HEK293 (cell line): ENCODE results near the gene TRPM7.

Source experiments
- CTCF ChIA-PET: fragments of 350-600 bp; formaldehyde crosslinking; extraction: SDS; loops from one replicate; lab custom pipeline; 2021; ENCODE audit warnings: antibody characterized with exemption; lab: Yijun Ruan, JAX
- POLR2A ChIA-PET: fragments of 300-600 bp; formaldehyde crosslinking; extraction: SDS; loops from one replicate; lab custom pipeline; 2020; ENCODE audit warnings: antibody characterized with exemption, inconsistent platforms; lab: Yijun Ruan, JAX
- H3K27ac ChIP-seq: fragments of 200-500 bp; sonication (Bioruptor generic); 2 replicates; pipeline ENCODE4 v1.5.1; 2014; ENCODE audit warnings: low read depth, low read length, control low read depth, inconsistent platforms; ENCODE audit errors: extremely low read depth
- H3K36me3 ChIP-seq, 2 experiments: fragments of 200-500 bp in 1 of 2; sonication (Bioruptor generic) in 1 of 2; 1 replicate in 1 of 2; 2 replicates in 1 of 2; pipeline ENCODE4 v1.5.1; 2014 to 2017; ENCODE audit warnings: inconsistent platforms in 2 of 2, low read length in 2 of 2; ENCODE audit not compliant: control insufficient read depth in 2 of 2, insufficient read depth in 1 of 2
- H3K4me1 ChIP-seq: fragments of 200-500 bp; sonication (Bioruptor generic); 2 replicates; pipeline ENCODE4 v1.5.1; 2014; ENCODE audit warnings: mild to moderate bottlenecking, low read length, inconsistent platforms; ENCODE audit not compliant: control insufficient read depth, insufficient read depth
- H3K4me3 ChIP-seq: 2 replicates; pipeline ENCODE4 v1.5.1; 2011; ENCODE audit warnings: low read depth, mild to moderate bottlenecking, control low read depth, low read length, moderate library complexity
- H3K9me3 ChIP-seq: fragments of 200-500 bp; sonication (Bioruptor generic); 2 replicates; pipeline ENCODE4 v1.5.1; 2014; ENCODE audit warnings: low read depth, low read length, inconsistent platforms; ENCODE audit not compliant: control insufficient read depth, insufficient read depth
- HOXA7 ChIP-seq: sonication (generic); formaldehyde crosslinking; IDR thresholded peaks from 2 replicates; pipeline ENCODE4 v1.8.1; 2022; ENCODE audit warnings: missing genetic modification reagents, borderline replicate concordance
- KLF8 ChIP-seq: fragments of 450-650 bp; formaldehyde crosslinking; IDR thresholded peaks from 2 replicates; pipeline ENCODE4 v1.5.1; 2016; ENCODE audit warnings: missing biosample characterization, missing genetic modification characterization
- MYNN ChIP-seq: fragments of 450-650 bp; formaldehyde crosslinking; IDR thresholded peaks from 2 replicates; pipeline ENCODE4 v1.5.1; 2016; ENCODE audit warnings: missing biosample characterization, missing genetic modification characterization, borderline replicate concordance
- YY1 ChIP-seq: fragments of 450-650 bp; formaldehyde crosslinking; IDR thresholded peaks from 2 replicates; pipeline ENCODE4 v1.5.1; 2018; ENCODE audit warnings: missing biosample characterization, missing genetic modification characterization
- ZBTB1 ChIP-seq: fragments of 450-650 bp; formaldehyde crosslinking; IDR thresholded peaks from 2 replicates; pipeline ENCODE4 v1.5.1; 2016; ENCODE audit warnings: missing biosample characterization, missing genetic modification characterization
- ZBTB17 ChIP-seq: fragments of 450-650 bp; formaldehyde crosslinking; IDR thresholded peaks from 2 replicates; pipeline ENCODE4 v1.5.1; 2016; ENCODE audit warnings: missing biosample characterization, missing genetic modification characterization
- ZBTB49 ChIP-seq: fragments of 450-650 bp; formaldehyde crosslinking; IDR thresholded peaks from 2 replicates; pipeline ENCODE4 v1.5.1; 2016; ENCODE audit warnings: missing biosample characterization, missing genetic modification characterization, low read depth
- ZEB2 ChIP-seq: fragments of 450-650 bp; formaldehyde crosslinking; IDR thresholded peaks from 2 replicates; pipeline ENCODE4 v1.5.1; 2016; ENCODE audit warnings: missing biosample characterization, missing genetic modification characterization
- ZNF112 ChIP-seq: fragments of 450-650 bp; formaldehyde crosslinking; IDR thresholded peaks from 2 replicates; pipeline ENCODE4 v1.5.0; 2017; ENCODE audit warnings: missing biosample characterization, missing genetic modification characterization
- ZNF157 ChIP-seq: fragments of 450-650 bp; formaldehyde crosslinking; IDR thresholded peaks from 2 replicates; pipeline ENCODE4 v1.5.1; 2016; ENCODE audit warnings: missing biosample characterization, missing genetic modification characterization
- ZNF169 ChIP-seq: fragments of 450-650 bp; formaldehyde crosslinking; IDR thresholded peaks from 2 replicates; pipeline ENCODE4 v1.5.1; 2016; ENCODE audit warnings: missing biosample characterization, missing genetic modification characterization
- ZNF202 ChIP-seq: fragments of 450-650 bp; formaldehyde crosslinking; IDR thresholded peaks from 2 replicates; pipeline ENCODE4 v1.5.1; 2016; ENCODE audit warnings: missing biosample characterization, missing genetic modification characterization, borderline replicate concordance
- ZNF292 ChIP-seq: fragments of 450-650 bp; formaldehyde crosslinking; IDR thresholded peaks from 2 replicates; pipeline ENCODE4 v1.5.1; 2016; ENCODE audit warnings: low read depth, missing biosample characterization, missing genetic modification characterization, borderline replicate concordance
- ZNF302 ChIP-seq: fragments of 450-650 bp; formaldehyde crosslinking; IDR thresholded peaks from 2 replicates; pipeline ENCODE4 v1.5.1; 2016; ENCODE audit warnings: missing biosample characterization, missing genetic modification characterization, low read depth
- ZNF341 ChIP-seq: fragments of 450-650 bp; formaldehyde crosslinking; IDR thresholded peaks from 2 replicates; pipeline ENCODE4; 2016; ENCODE audit warnings: low read depth, missing biosample characterization, missing genetic modification characterization
- ZNF350 ChIP-seq: fragments of 450-650 bp; formaldehyde crosslinking; IDR thresholded peaks from 2 replicates; pipeline ENCODE4 v1.5.0; 2017; ENCODE audit warnings: missing biosample characterization, mild to moderate bottlenecking, missing genetic modification characterization
- ZNF394 ChIP-seq: fragments of 450-650 bp; formaldehyde crosslinking; IDR thresholded peaks from 2 replicates; pipeline ENCODE4 v1.5.1; 2016; ENCODE audit warnings: missing biosample characterization, missing genetic modification characterization, mild to moderate bottlenecking, moderate library complexity, borderline replicate concordance
- ZNF404 ChIP-seq: fragments of 450-650 bp; formaldehyde crosslinking; IDR thresholded peaks from 2 replicates; pipeline ENCODE4 v1.5.1; 2017; ENCODE audit warnings: missing biosample characterization, missing genetic modification characterization
- ZNF426 ChIP-seq: fragments of 450-650 bp; formaldehyde crosslinking; IDR thresholded peaks from 2 replicates; pipeline ENCODE4 v1.5.1; 2017; ENCODE audit warnings: missing biosample characterization, missing genetic modification characterization, mild to moderate bottlenecking, inconsistent platforms, moderate library complexity
- ZNF488 ChIP-seq: fragments of 450-650 bp; formaldehyde crosslinking; IDR thresholded peaks from 2 replicates; pipeline ENCODE4 v1.5.1; 2016; ENCODE audit warnings: missing biosample characterization, missing genetic modification characterization
- ZNF510 ChIP-seq: fragments of 450-650 bp; formaldehyde crosslinking; IDR thresholded peaks from 2 replicates; pipeline ENCODE4 v1.5.1; 2018; ENCODE audit warnings: mild to moderate bottlenecking, missing genetic modification characterization, missing biosample characterization; ENCODE audit not compliant: insufficient replicate concordance
- ZNF518A ChIP-seq: fragments of 450-650 bp; formaldehyde crosslinking; conservative IDR thresholded peaks from 2 replicates; pipeline ENCODE4 v1.5.1; 2016; ENCODE audit warnings: low read depth, missing biosample characterization, missing genetic modification characterization
- ZNF521 ChIP-seq: fragments of 450-650 bp; formaldehyde crosslinking; IDR thresholded peaks from 2 replicates; pipeline ENCODE4 v1.5.1; 2017; ENCODE audit warnings: missing biosample characterization, mild to moderate bottlenecking, missing genetic modification characterization
- ZNF701 ChIP-seq: fragments of 450-650 bp; formaldehyde crosslinking; IDR thresholded peaks from 2 replicates; pipeline ENCODE4 v1.5.1; 2016; ENCODE audit warnings: missing biosample characterization, missing genetic modification characterization
- ZNF76 ChIP-seq: fragments of 450-650 bp; formaldehyde crosslinking; IDR thresholded peaks from 2 replicates; pipeline ENCODE4; 2016; ENCODE audit warnings: low read depth, missing biosample characterization, missing genetic modification characterization, borderline replicate concordance
- ZNF785 ChIP-seq: fragments of 450-650 bp; formaldehyde crosslinking; IDR thresholded peaks from 2 replicates; pipeline ENCODE4 v1.5.1; 2016; ENCODE audit warnings: missing biosample characterization, missing genetic modification characterization
- ZNF843 ChIP-seq: fragments of 450-650 bp; formaldehyde crosslinking; IDR thresholded peaks from 2 replicates; pipeline ENCODE4 v1.5.1; 2016; ENCODE audit warnings: missing biosample characterization, missing genetic modification characterization
- TF ChIP-seq, protein P1 (sequence below): fragments of 450-650 bp; formaldehyde crosslinking; IDR thresholded peaks from 2 replicates; pipeline ENCODE4 v1.5.0; 2017; ENCODE audit warnings: missing biosample characterization, missing genetic modification characterization, borderline replicate concordance

The TRPM7 gene

DNA sequence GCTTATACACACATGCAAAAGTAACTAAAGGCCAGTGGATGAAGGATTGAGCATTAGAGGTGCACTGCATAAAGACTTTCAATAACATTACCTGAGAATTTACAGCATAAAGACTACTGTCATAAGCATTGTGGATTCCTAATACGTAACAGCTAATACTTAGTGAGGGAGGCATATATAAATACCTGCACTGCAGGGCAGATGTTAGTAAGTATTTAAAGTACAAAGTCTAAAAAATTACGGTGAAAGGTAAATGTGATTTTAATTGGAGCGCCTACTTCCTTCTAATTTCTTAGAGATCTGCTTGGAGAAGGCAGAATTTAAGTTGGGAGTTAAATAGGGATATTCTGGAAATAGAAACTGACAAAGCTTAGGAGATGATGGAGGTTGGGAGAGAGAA lies 25.4 kb upstream of the TRPM7 start (continued):
- TF ChIP-seq ZEB2 (no peak), ZNF157 (tag by site-specific recombination) (no peak), ZNF701 (tag by site-specific recombination) (no peak), ZNF404 (tag by site-specific recombination) (no peak), ZNF76 (tag by site-specific recombination) (no peak), ZNF488 (no peak), ZNF202 (tag by site-specific recombination) (no peak), ZNF394 (tag by site-specific recombination) (no peak)

DNA sequence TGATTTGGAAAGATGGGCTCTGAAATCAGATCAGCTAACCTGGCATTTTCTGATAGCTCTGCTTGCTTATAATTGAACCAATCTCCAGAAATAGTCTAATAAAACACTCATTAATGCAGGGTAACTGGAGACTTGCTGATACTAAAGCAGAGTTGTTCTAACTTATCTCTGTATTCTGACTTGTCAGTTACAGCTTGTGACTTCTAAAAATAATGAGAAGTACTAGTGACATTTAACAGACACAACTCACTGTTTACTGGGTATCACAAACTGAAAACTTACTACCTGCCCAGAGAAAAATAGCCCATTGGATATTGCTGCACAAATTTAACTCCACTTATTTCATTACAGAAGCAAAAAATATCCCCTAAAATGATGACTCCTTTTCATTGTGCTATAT lies 24.0 kb upstream of the TRPM7 start:
- CTCF ChIA-PET = interaction anchor here (0.7 kb wide), 1 partner anchor 138 kb away, joined by 4 read pairs; no protein-coding TSS in a partner anchor
- Histone ChIP-seq H3K27ac (no peak overlapping the region), H3K36me3 (peaks cover 0 to 6% of the 10 kb centered on the region in 2 experiments; a peak in 2 of 3 replicates), H3K4me3 (no peak overlapping the region), H3K4me1 (no peaks in the 10 kb centered on the region), H3K9me3 (no peaks in the 10 kb centered on the region)
- no peak for TF ChIP-seq KLF8 (tag by site-specific recombination)
- no peak for TF ChIP-seq HOXA7
- no peak for TF ChIP-seq ZBTB1 (tag by site-specific recombination)
- TF ChIP-seq ZNF302 (tag by site-specific recombination) = no peak
- no peak for TF ChIP-seq ZNF341 (tag by site-specific recombination)
- no peak for TF ChIP-seq ZNF843 (tag by site-specific recombination)
- TF ChIP-seq ZNF292 (tag by site-specific recombination) = no peak
- TF ChIP-seq, protein P1, sequence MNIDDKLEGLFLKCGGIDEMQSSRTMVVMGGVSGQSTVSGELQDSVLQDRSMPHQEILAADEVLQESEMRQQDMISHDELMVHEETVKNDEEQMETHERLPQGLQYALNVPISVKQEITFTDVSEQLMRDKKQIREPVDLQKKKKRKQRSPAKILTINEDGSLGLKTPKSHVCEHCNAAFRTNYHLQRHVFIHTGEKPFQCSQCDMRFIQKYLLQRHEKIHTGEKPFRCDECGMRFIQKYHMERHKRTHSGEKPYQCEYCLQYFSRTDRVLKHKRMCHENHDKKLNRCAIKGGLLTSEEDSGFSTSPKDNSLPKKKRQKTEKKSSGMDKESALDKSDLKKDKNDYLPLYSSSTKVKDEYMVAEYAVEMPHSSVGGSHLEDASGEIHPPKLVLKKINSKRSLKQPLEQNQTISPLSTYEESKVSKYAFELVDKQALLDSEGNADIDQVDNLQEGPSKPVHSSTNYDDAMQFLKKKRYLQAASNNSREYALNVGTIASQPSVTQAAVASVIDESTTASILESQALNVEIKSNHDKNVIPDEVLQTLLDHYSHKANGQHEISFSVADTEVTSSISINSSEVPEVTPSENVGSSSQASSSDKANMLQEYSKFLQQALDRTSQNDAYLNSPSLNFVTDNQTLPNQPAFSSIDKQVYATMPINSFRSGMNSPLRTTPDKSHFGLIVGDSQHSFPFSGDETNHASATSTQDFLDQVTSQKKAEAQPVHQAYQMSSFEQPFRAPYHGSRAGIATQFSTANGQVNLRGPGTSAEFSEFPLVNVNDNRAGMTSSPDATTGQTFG (tag by site-specific recombination) = no peak
- TF ChIP-seq ZNF169 (tag by site-specific recombination) = no peak
- TF ChIP-seq ZNF112 (tag by site-specific recombination) = no peak
- TF ChIP-seq ZNF518A (tag by site-specific recombination) = no peak
- TF ChIP-seq ZNF785 (tag by site-specific recombination) = no peak
- no peak for TF ChIP-seq ZBTB17 (tag by site-specific recombination)
- no peak for TF ChIP-seq ZNF426 (tag by site-specific recombination)
- no peak for TF ChIP-seq ZNF521 (tag by site-specific recombination)
- no peak for TF ChIP-seq ZNF350 (tag by site-specific recombination)
- no peak for TF ChIP-seq MYNN (tag by site-specific recombination)
- TF ChIP-seq YY1 (tag by site-specific recombination) = no peak
- no peak for TF ChIP-seq ZBTB49
- TF ChIP-seq ZNF510 = no peak
- POLR2A ChIA-PET = no interaction called here
